ENCODE measurements around the gene MINDY1. TPM values are rescaled to one million over a fixed set of nuclear protein-coding genes. Genes with fewer than 3 reads are reported as not detected.

MINDY1 gene
- total and polyA plus RNA-seq, 11 donors: 18.5 to 98.4 (median 54.0) TPM

GRCh38 chr1:151026460-151026859, 19.8 kb upstream of the MINDY1 start:
- Histone ChIP-seq H3K27ac (no peak overlapping the region), H3K36me3 (peaks cover 0 to 78% (median 55%) of the 10 kb centered on the region in 9 donors), H3K4me1 (peaks cover 0 to 30% (median 8%) of the 10 kb centered on the region in 12 donors), H3K4me3 (no peak overlapping the region), H3K27me3 (no peaks in the 10 kb centered on the region), H3K9me3 (no peaks in the 10 kb centered on the region)
- ATAC-seq: no peak
- intact Hi-C loops (cut with DNase I): loop anchor here in 5 of 10 donors (5.0 to 10.0 kb wide), 3 partner anchors 118 to 131 kb away; partner anchors contain the start of genes TNFAIP8L2 (in 4 of the 5) and SEMA6C (in 1 of the 5)
- DNase-seq: no peak
- TF ChIP-seq POLR2A (IDR thresholded peaks at IDR 0.05) (no peak), CTCF (IDR thresholded peaks at IDR 0.05) (no peak)

- intact Hi-C loops (cut with DNase I): loop anchor here in 8 of 10 donors (1.0 to 10.0 kb wide), 6 partner anchors 24 to 133 kb away; partner anchors contain the start of genes TNFAIP8L2 (in 7 of the 8), CDC42SE1 (in 3 of the 8), GABPB2 (in 1 of the 8) and SEMA6C (in 1 of the 8)
- peaks cover 0 to 78% (median 52%) of the 10 kb centered on the region in 9 donors for H3K36me3 ChIP-seq
Observed at GRCh38 chr1:151024540-151025146, 17.9 kb upstream of the MINDY1 start.

GRCh38 chr1:151013518-151013917, 6.8 kb upstream of the MINDY1 start:
- no peaks in the 10 kb centered on the region for H3K9me3 ChIP-seq
- H3K4me3 ChIP-seq: peak overlapping the region in 1 of 12 donors; percentile 11
- peak; percentile 79 to 86 (median 80) for ATAC-seq
- DNase-seq: peak in 4 of 5 donors; percentile 52 to 65 (median 63)
- TF ChIP-seq POLR2A (IDR thresholded peaks at IDR 0.05) (peak in 1 of 2 donors; percentile 43), CTCF (IDR thresholded peaks at IDR 0.05) (peak in 3 of 12 donors; percentile 11 to 17 (median 13))
- H3K27me3 ChIP-seq: no peaks in the 10 kb centered on the region
- H3K4me1 ChIP-seq: peaks cover 0 to 62% (median 39%) of the 10 kb centered on the region in 12 donors
- WGBS, 4 donors: 21 to 54% (median 37%) methylated on average over 2 of the region's 2 CpGs
- intact Hi-C loops (cut with DNase I): no loop called here
- peak overlapping the region; percentile 57 to 97 (median 84) for H3K27ac ChIP-seq
- H3K36me3 ChIP-seq: peaks cover 0 to 23% (median 10%) of the 10 kb centered on the region in 9 donors

More at GRCh38 chr1:151024540-151025146, 17.9 kb upstream of the MINDY1 start:
- H3K9me3 ChIP-seq: no peaks in the 10 kb centered on the region
- TF ChIP-seq CTCF (IDR thresholded peaks at IDR 0.05): peak; percentile 63 to 84 (median 77)
- no peak for TF ChIP-seq POLR2A (IDR thresholded peaks at IDR 0.05)
- DNase-seq: peak; percentile 85 to 90 (median 87)
- H3K4me3 ChIP-seq: no peak overlapping the region
- no peaks in the 10 kb centered on the region for H3K27me3 ChIP-seq
- H3K27ac ChIP-seq: peak overlapping the region; percentile 37 to 87 (median 79)
- peaks cover 0 to 30% (median 8%) of the 10 kb centered on the region in 12 donors for H3K4me1 ChIP-seq
- ATAC-seq: peak; percentile 88 to 95 (median 90)
- 17 to 27% (median 21%) methylated on average over 6 of the region's 6 CpGs for WGBS, 4 donors

- H3K4me3 ChIP-seq: peak overlapping the region in 1 of 12 donors; percentile 11
- intact Hi-C loops (cut with DNase I): no loop called here
- ATAC-seq (peak; percentile 29 to 57 (median 50)), DNase-seq (peak in 2 of 5 donors; percentile 54 to 59)
- peak overlapping the region; percentile 57 to 97 (median 84) for H3K27ac ChIP-seq
- H3K36me3 ChIP-seq: peaks cover 0 to 17% (median 3%) of the 10 kb centered on the region in 9 donors
- peaks cover 0 to 64% (median 41%) of the 10 kb centered on the region in 12 donors for H3K4me1 ChIP-seq
- H3K9me3 ChIP-seq: no peaks in the 10 kb centered on the region
- TF ChIP-seq POLR2A (IDR thresholded peaks at IDR 0.05) (no peak), CTCF (IDR thresholded peaks at IDR 0.05) (no peak)
- H3K27me3 ChIP-seq: no peaks in the 10 kb centered on the region
- WGBS, 4 donors: 81 to 86% (median 83%) methylated on average over 14 of the region's 14 CpGs
Observed at GRCh38 chr1:151012684-151013471, 6.2 kb upstream of the MINDY1 start.
